ENCODE data around the gene RPL15. TPM values are rescaled to one million over a fixed set of nuclear protein-coding genes. Genes with fewer than 3 reads are reported as not detected.
"Not testable (repeated sequence)": the region's sequence is repeated elsewhere in the genome, so short reads cannot be mapped to it uniquely, and the experiment has no call there.

RPL15 gene
- polyA plus RNA-seq, 4 donors, result 1,526 to 3,526 (median 2,791) TPM

DNA sequence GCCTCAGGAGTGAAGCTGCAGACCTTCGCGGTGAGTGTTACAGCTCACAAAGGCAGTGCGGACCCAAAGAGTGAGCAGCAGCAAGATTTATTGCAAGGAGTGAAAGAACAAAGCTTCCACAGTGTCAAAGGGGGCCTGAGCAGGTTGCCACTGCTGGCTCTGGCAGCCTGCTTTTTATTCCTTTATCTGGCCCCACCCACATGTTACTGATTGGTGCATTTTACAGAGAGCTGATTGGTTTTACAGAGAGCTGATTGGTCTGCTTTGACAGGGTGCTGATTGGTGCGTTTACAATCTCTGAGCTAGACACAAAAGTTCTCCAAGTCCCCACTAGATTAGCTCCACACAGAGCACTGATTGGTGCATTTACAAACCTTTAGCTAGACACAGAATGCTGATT lies 34.9 kb upstream of the RPL15 start:
- H3K27me3 ChIP-seq (ENCODE audit: control insufficient read depth in 3 of 3, insufficient read depth in 3 of 3, low read length in 3 of 3); H3K4me3 ChIP-seq (ENCODE audit: low read depth in 1 of 3, low read length in 3 of 3); H3K9me3 ChIP-seq (ENCODE audit: control insufficient read depth in 2 of 2, insufficient read depth in 1 of 2, low read depth in 1 of 2, low read length in 1 of 2); H3K4me1 ChIP-seq (ENCODE audit: control insufficient read depth in 3 of 3, insufficient read depth in 2 of 3, low read depth in 1 of 3, low read length in 2 of 3); H3K27ac ChIP-seq (ENCODE audit: low read depth in 1 of 3, low read length in 2 of 3); DNase-seq; FAIRE-seq: not testable (repeated sequence)
- WGBS, 3 donors, result 85 to 92% (median 86%) methylated on average over 4 of the region's 4 CpGs
- peaks cover 0 to 18% (median 0%) of the 10 kb centered on the region in 3 donors for H3K36me3 ChIP-seq (ENCODE audit: control insufficient read depth in 3 of 3, insufficient read depth in 2 of 3, low read depth in 1 of 3, low read length in 3 of 3)

DNA sequence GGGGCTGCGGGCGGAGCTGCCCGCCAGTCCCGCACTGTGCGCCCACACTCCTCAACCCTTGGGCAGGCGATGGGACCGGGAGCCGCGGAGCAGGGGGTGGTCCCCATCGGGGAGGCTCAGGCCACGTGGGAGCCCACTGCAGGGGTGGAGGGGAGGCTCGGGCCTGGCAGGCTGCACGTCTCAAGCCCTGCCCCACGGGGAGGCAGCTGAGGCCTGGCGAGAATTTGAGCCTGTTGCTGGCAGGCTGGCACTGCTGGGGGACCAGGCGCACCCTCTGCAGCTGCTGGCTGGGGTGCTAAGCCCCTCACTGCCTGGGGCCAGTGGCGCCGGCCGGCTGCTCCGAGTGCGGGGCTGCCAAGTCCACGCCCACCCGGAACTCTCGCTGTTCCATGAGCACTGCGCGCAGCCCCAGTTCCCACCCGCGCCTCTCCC lies 34.4 kb upstream of the RPL15 start:
- no peak overlapping the region for H3K4me3 ChIP-seq (ENCODE audit: low read depth in 1 of 3, low read length in 3 of 3)
- no peak for DNase-seq
- H3K36me3 ChIP-seq (ENCODE audit: control insufficient read depth in 3 of 3, insufficient read depth in 2 of 3, low read depth in 1 of 3, low read length in 3 of 3), result peaks cover 0 to 18% (median 0%) of the 10 kb centered on the region in 3 donors
- no peaks in the 10 kb centered on the region for H3K4me1 ChIP-seq (ENCODE audit: control insufficient read depth in 3 of 3, insufficient read depth in 2 of 3, low read depth in 1 of 3, low read length in 2 of 3)
- no peaks in the 10 kb centered on the region for H3K27me3 ChIP-seq (ENCODE audit: control insufficient read depth in 3 of 3, insufficient read depth in 3 of 3, low read length in 3 of 3)
- H3K9me3 ChIP-seq (ENCODE audit: control insufficient read depth in 2 of 2, insufficient read depth in 1 of 2, low read depth in 1 of 2, low read length in 1 of 2), result peaks cover 0 to 6% of the 10 kb centered on the region in 2 donors
- WGBS, 3 donors, result 98 to 100% (median 99%) methylated on average over 24 to 28 of the region's 28 CpGs
- FAIRE-seq, result no peak
- H3K27ac ChIP-seq (ENCODE audit: low read depth in 1 of 3, low read length in 2 of 3), result no peak overlapping the region

DNA sequence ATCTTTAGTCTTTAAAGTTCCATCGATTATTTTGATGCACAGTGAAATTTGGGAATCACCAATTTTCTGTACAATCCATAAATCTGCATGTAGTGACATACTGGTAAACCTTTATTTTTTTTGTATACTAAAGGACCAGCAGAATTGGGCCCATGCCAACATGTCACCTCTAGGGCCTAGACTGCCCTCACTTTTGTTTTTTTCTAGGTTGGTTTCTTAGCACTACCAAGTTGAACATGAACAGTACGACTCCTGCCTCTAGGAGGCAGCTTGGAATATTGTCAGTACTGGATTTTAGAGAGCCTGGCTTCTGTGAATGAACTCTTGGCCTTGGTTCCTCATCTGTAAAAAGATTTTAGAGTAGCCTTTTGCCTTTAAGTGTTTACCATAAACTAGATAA lies 32.5 kb upstream of the RPL15 start:
- H3K27ac ChIP-seq (ENCODE audit: low read depth in 1 of 3, low read length in 2 of 3), result no peak overlapping the region
- H3K4me1 ChIP-seq (ENCODE audit: control insufficient read depth in 3 of 3, insufficient read depth in 2 of 3, low read depth in 1 of 3, low read length in 2 of 3), result no peaks in the 10 kb centered on the region
- H3K36me3 ChIP-seq (ENCODE audit: control insufficient read depth in 3 of 3, insufficient read depth in 2 of 3, low read depth in 1 of 3, low read length in 3 of 3), result peaks cover 0 to 11% (median 0%) of the 10 kb centered on the region in 3 donors
- H3K9me3 ChIP-seq (ENCODE audit: control insufficient read depth in 2 of 2, insufficient read depth in 1 of 2, low read depth in 1 of 2, low read length in 1 of 2), result no peaks in the 10 kb centered on the region
- no peak overlapping the region for H3K4me3 ChIP-seq (ENCODE audit: low read depth in 1 of 3, low read length in 3 of 3)
- no peaks in the 10 kb centered on the region for H3K27me3 ChIP-seq (ENCODE audit: control insufficient read depth in 3 of 3, insufficient read depth in 3 of 3, low read length in 3 of 3)
- peak in 1 of 2 donors; percentile 5 for DNase-seq
- no peak for FAIRE-seq
- WGBS, 3 donors, result 88 to 96% (median 92%) methylated on average over 2 of the region's 2 CpGs

DNA sequence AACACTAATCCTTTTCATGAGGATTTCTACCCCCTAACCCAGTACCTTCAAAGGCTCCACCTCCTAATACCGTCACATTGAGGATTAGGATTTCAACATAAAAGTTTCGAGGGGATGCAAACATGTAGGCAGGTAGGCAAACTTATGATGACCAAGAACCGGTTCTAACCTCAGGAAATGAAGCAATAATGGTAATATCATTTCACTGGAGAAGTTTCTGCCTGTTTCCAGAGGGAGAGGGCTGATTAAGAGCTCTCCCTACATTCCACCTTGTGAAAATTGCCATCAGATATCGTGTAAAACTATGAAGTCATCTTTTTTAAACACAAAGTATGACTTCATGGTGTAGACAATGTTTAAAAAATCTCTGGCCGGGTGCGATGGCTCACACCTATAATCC lies 31.7 kb upstream of the RPL15 start:
- Histone ChIP-seq H3K4me1 (ENCODE audit: control insufficient read depth in 3 of 3, insufficient read depth in 2 of 3, low read depth in 1 of 3, low read length in 2 of 3) (no peaks in the 10 kb centered on the region), H3K9me3 (ENCODE audit: control insufficient read depth in 2 of 2, insufficient read depth in 1 of 2, low read depth in 1 of 2, low read length in 1 of 2) (no peaks in the 10 kb centered on the region), H3K4me3 (ENCODE audit: low read depth in 1 of 3, low read length in 3 of 3) (no peak overlapping the region), H3K27me3 (ENCODE audit: control insufficient read depth in 3 of 3, insufficient read depth in 3 of 3, low read length in 3 of 3) (no peaks in the 10 kb centered on the region), H3K36me3 (ENCODE audit: control insufficient read depth in 3 of 3, insufficient read depth in 2 of 3, low read depth in 1 of 3, low read length in 3 of 3) (peaks cover 0 to 12% (median 0%) of the 10 kb centered on the region in 3 donors), H3K27ac (ENCODE audit: low read depth in 1 of 3, low read length in 2 of 3) (no peak overlapping the region)
- DNase-seq (no peak), FAIRE-seq (no peak)
- WGBS, 3 donors, result 88 to 94% (median 93%) methylated on average over 6 of the region's 6 CpGs

DNA sequence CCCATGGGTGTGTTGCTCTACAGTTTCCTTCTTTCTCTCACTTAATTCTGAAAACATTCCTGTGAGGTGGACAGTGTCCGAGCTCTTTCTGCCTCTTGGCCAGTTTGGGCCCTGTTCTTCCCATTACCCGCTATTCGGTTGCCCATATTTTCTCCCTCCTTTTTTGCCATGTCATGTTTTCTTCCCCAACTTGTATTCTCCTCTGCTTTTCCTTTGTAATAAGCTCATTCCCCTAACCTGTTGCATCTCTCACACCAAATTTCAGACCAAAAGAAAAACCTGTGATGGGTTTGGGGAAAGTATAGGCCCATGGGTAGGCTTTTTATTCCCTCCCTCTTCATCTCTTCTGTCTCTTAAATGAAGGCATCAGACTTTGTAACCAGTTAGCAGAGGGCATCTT lies 30.6 kb upstream of the RPL15 start:
- 94 to 99% (median 96%) methylated on average over 3 of the region's 3 CpGs for WGBS, 3 donors
- Histone ChIP-seq H3K4me3 (ENCODE audit: low read depth in 1 of 3, low read length in 3 of 3) (no peak overlapping the region), H3K27me3 (ENCODE audit: control insufficient read depth in 3 of 3, insufficient read depth in 3 of 3, low read length in 3 of 3) (no peaks in the 10 kb centered on the region), H3K4me1 (ENCODE audit: control insufficient read depth in 3 of 3, insufficient read depth in 2 of 3, low read depth in 1 of 3, low read length in 2 of 3) (no peaks in the 10 kb centered on the region), H3K27ac (ENCODE audit: low read depth in 1 of 3, low read length in 2 of 3) (no peak overlapping the region), H3K9me3 (ENCODE audit: control insufficient read depth in 2 of 2, insufficient read depth in 1 of 2, low read depth in 1 of 2, low read length in 1 of 2) (no peaks in the 10 kb centered on the region), H3K36me3 (ENCODE audit: control insufficient read depth in 3 of 3, insufficient read depth in 2 of 3, low read depth in 1 of 3, low read length in 3 of 3) (peaks cover 0 to 12% (median 0%) of the 10 kb centered on the region in 3 donors)
- FAIRE-seq (no peak), DNase-seq (no peak)

DNA sequence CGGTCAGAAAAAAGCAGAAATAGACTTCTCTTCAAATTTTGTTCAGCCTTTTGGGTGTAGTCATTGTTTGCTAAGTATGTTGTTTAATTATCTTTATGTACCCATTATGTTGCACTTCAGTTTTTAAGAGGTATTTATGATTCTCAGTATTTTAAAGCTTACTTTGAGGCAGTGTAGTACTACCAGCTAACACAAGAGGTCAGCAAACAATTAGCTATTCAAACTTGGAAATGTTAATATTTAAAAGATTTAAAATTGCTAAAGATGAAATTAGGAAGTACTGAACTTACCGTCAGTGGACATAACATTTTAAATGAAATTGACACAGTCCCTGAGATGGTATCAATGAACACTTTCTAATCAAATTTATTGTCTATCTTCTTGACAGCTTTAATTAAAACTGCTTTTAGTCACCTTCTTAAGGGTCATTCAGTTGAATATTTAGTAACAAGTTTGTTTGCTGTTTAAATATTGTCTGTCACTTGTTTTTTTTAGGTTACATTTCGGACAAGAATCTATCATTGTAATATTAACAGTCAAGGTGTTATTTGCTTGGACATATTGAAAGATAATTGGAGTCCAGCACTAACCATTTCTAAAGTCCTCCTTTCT lies 28.2 kb upstream of the RPL15 start:
- no peaks in the 10 kb centered on the region for H3K4me1 ChIP-seq (ENCODE audit: control insufficient read depth in 3 of 3, insufficient read depth in 2 of 3, low read depth in 1 of 3, low read length in 2 of 3)
- DNase-seq (peak; percentile 21 to 47), FAIRE-seq (no peak)
- H3K36me3 ChIP-seq (ENCODE audit: control insufficient read depth in 3 of 3, insufficient read depth in 2 of 3, low read depth in 1 of 3, low read length in 3 of 3), result peaks cover 0 to 11% (median 0%) of the 10 kb centered on the region in 3 donors
- no peaks in the 10 kb centered on the region for H3K27me3 ChIP-seq (ENCODE audit: control insufficient read depth in 3 of 3, insufficient read depth in 3 of 3, low read length in 3 of 3)
- H3K9me3 ChIP-seq (ENCODE audit: control insufficient read depth in 2 of 2, insufficient read depth in 1 of 2, low read depth in 1 of 2, low read length in 1 of 2), result no peaks in the 10 kb centered on the region
- H3K4me3 ChIP-seq (ENCODE audit: low read depth in 1 of 3, low read length in 3 of 3), result no peak overlapping the region
- WGBS, 3 donors, result 58 to 64% (median 59%) methylated on average over 3 of the region's 3 CpGs
- H3K27ac ChIP-seq (ENCODE audit: low read depth in 1 of 3, low read length in 2 of 3), result no peak overlapping the region

DNA sequence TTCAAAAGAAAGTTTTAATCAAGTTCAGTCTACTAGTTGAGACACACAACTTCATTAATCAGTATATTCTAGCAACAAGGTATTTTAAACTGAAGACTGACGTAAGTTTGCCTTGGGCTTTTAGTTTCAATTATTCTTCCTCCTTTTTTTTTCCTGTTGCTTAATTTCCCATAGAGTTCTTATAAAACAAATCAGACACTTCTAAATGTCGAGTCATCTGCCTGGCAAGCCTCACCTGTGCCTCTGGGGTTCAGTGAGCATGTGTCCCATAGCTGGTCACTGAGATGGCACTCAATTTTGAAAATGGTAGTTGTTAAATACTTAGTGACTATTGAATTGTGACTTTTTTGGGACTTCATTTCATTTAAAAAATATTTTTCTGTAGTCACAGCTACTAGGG lies 27.5 kb upstream of the RPL15 start:
- 77 to 79% (median 77%) methylated on average over 2 of the region's 2 CpGs for WGBS, 3 donors
- H3K27me3 ChIP-seq (ENCODE audit: control insufficient read depth in 3 of 3, insufficient read depth in 3 of 3, low read length in 3 of 3), result no peaks in the 10 kb centered on the region
- H3K4me1 ChIP-seq (ENCODE audit: control insufficient read depth in 3 of 3, insufficient read depth in 2 of 3, low read depth in 1 of 3, low read length in 2 of 3), result no peaks in the 10 kb centered on the region
- H3K9me3 ChIP-seq (ENCODE audit: control insufficient read depth in 2 of 2, insufficient read depth in 1 of 2, low read depth in 1 of 2, low read length in 1 of 2), result no peaks in the 10 kb centered on the region
- no peak overlapping the region for H3K4me3 ChIP-seq (ENCODE audit: low read depth in 1 of 3, low read length in 3 of 3)
- peaks cover 0 to 16% (median 3%) of the 10 kb centered on the region in 3 donors for H3K36me3 ChIP-seq (ENCODE audit: control insufficient read depth in 3 of 3, insufficient read depth in 2 of 3, low read depth in 1 of 3, low read length in 3 of 3)
- H3K27ac ChIP-seq (ENCODE audit: low read depth in 1 of 3, low read length in 2 of 3), result no peak overlapping the region
- DNase-seq, result no peak
- no peak for FAIRE-seq

DNA sequence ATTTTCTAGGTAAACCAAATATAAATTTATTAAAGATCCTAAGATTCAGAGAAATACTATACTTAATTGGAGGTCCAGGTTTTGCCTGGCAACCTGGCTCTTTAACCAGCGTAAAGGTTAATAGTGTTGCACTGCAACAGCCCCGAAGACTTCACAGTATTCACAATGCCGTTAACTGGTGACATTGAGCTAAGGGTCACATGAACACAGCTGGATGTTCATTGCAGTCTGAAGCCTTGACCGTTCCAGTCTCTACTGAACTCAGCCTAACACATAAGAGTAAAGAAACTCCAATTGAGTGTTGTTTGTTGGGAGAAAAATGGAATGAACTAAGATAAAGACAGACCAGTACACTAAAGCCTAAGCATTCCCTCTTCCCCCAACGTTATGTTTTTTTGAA lies 27.0 kb upstream of the RPL15 start:
- no peaks in the 10 kb centered on the region for H3K9me3 ChIP-seq (ENCODE audit: control insufficient read depth in 2 of 2, insufficient read depth in 1 of 2, low read depth in 1 of 2, low read length in 1 of 2)
- WGBS, 3 donors, result 87 to 89% (median 88%) methylated on average over 5 of the region's 5 CpGs
- DNase-seq, result no peak
- H3K27ac ChIP-seq (ENCODE audit: low read depth in 1 of 3, low read length in 2 of 3), result no peak overlapping the region
- no peak for FAIRE-seq
- H3K4me3 ChIP-seq (ENCODE audit: low read depth in 1 of 3, low read length in 3 of 3), result no peak overlapping the region
- H3K36me3 ChIP-seq (ENCODE audit: control insufficient read depth in 3 of 3, insufficient read depth in 2 of 3, low read depth in 1 of 3, low read length in 3 of 3), result peaks cover 0 to 17% (median 3%) of the 10 kb centered on the region in 3 donors
- H3K4me1 ChIP-seq (ENCODE audit: control insufficient read depth in 3 of 3, insufficient read depth in 2 of 3, low read depth in 1 of 3, low read length in 2 of 3), result no peaks in the 10 kb centered on the region
- H3K27me3 ChIP-seq (ENCODE audit: control insufficient read depth in 3 of 3, insufficient read depth in 3 of 3, low read length in 3 of 3), result no peaks in the 10 kb centered on the region

Data from small intestine (tissue), 7 donors.